ENCODE data around the gene CYP4F11.
"Not testable (repeated sequence)": the region's sequence is repeated elsewhere in the genome, so short reads cannot be mapped to it uniquely, and the experiment has no call there.

CYP4F11 gene

DNA sequence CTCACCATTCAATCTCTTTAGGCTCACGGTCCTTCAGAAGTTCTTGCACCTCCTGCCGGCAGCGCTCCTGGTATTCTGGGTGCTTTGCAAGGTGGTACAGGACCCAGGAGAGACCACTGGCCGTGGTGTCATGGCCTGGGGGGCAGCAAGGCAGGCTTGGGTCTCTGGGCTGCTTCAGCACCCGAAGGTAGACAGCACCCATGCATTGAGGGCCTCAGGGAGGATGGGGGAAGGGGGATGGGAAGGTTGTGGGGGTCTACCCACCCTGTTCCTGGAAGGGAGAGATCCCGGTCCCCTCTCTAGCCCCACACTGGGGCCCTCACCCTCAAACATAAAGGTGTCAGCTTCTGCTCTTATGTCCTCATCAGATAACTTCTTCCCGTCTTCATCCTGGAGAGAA is 48.4 kb downstream of the CYP4F11 start:
- Mint-ChIP-seq H3K27me3 (ENCODE audit: low read depth) (peaks cover 11% of the 10 kb centered on the region), H3K27ac (no peak overlapping the region), H3K9me3 (no peaks in the 10 kb centered on the region), H3K4me1 (ENCODE audit: low read depth) (no peaks in the 10 kb centered on the region), H3K36me3 (ENCODE audit: low read depth) (no peaks in the 10 kb centered on the region), H3K4me3 (no peak overlapping the region)
- no peak for DNase-seq (ENCODE audit: low spot score)

GRCh38 chr19:15885167-15885566 is 49.2 kb downstream of the CYP4F11 start:
- Mint-ChIP-seq H3K36me3 (ENCODE audit: low read depth) (no peaks in the 10 kb centered on the region), H3K4me3 (no peak overlapping the region), H3K27ac (no peak overlapping the region), H3K9me3 (no peaks in the 10 kb centered on the region), H3K27me3 (ENCODE audit: low read depth) (peaks cover 13% of the 10 kb centered on the region), H3K4me1 (ENCODE audit: low read depth) (no peaks in the 10 kb centered on the region)
- no peak for DNase-seq (ENCODE audit: low spot score)

DNA sequence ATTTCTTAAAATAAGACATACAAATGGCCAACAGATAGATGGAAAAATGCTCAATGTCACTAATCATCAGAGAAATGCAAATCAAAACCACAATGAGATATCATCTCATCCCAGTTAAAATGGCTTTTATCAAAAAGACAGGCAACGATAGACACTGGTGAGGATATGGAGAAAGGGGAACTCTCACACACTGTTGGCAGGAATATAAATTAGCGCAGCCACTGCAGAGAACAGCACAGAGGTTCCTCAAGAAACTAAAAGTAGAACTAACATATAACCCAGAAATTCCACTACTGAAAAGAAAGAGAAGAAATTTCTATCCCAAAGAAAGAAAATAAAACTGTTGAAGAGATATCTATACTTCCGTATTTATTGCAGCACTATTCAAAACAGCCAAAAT is 51.0 kb downstream of the CYP4F11 start:
- not testable (repeated sequence) for H3K36me3 Mint-ChIP-seq (ENCODE audit: low read depth); H3K4me3 Mint-ChIP-seq; DNase-seq (ENCODE audit: low spot score); H3K9me3 Mint-ChIP-seq; H3K27ac Mint-ChIP-seq; H3K4me1 Mint-ChIP-seq (ENCODE audit: low read depth)
- H3K27me3 Mint-ChIP-seq (ENCODE audit: low read depth), result peaks cover 18% of the 10 kb centered on the region

- H3K27me3 Mint-ChIP-seq (ENCODE audit: low read depth), result peaks cover 38% of the 10 kb centered on the region
- no peak for DNase-seq (ENCODE audit: low spot score)
Measured at GRCh38 chr19:15874821-15875474, 59.4 kb downstream of the CYP4F11 start.

DNA sequence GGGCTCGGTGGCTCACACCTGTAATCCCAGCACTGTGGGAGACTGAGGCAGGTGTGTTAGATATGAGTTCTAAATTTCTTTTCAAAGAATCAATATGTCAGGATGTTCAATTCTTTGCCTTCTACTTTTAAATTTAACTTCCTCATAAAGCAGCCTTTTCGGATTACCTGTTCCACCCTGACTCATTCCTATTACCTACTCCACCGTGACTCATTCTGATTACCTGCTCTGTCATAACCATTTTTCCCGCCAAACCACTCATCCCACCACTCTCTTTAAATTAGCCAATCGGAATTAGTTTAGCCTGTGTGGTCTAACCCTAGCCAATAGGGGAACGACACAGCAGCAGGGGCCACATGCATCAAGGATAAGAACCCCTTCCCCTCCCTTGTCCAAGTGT is 60.6 kb downstream of the CYP4F11 start:
- Mint-ChIP-seq H3K4me1 (ENCODE audit: low read depth) (peaks cover 23% of the 10 kb centered on the region), H3K27me3 (ENCODE audit: low read depth) (peaks cover 36% of the 10 kb centered on the region)
- H3K9me3 Mint-ChIP-seq; H3K4me3 Mint-ChIP-seq; H3K36me3 Mint-ChIP-seq (ENCODE audit: low read depth); H3K27ac Mint-ChIP-seq; DNase-seq (ENCODE audit: low spot score): not testable (repeated sequence)

More at GRCh38 chr19:15874821-15875474, 59.4 kb downstream of the CYP4F11 start:
- H3K9me3 Mint-ChIP-seq, result no peaks in the 10 kb centered on the region
- H3K36me3 Mint-ChIP-seq (ENCODE audit: low read depth), result no peaks in the 10 kb centered on the region
- H3K4me1 Mint-ChIP-seq (ENCODE audit: low read depth), result peaks cover 14% of the 10 kb centered on the region
- H3K27ac Mint-ChIP-seq, result no peak overlapping the region
- no peak overlapping the region for H3K4me3 Mint-ChIP-seq

- Mint-ChIP-seq H3K27me3 (ENCODE audit: low read depth) (peaks cover 34% of the 10 kb centered on the region), H3K4me1 (ENCODE audit: low read depth) (peaks cover 31% of the 10 kb centered on the region), H3K27ac (peak overlapping the region; percentile 42), H3K36me3 (ENCODE audit: low read depth) (no peaks in the 10 kb centered on the region), H3K9me3 (no peaks in the 10 kb centered on the region), H3K4me3 (peak overlapping the region; percentile 67)
- no peak for DNase-seq (ENCODE audit: low spot score)
Measured at GRCh38 chr19:15871570-15871969, 62.8 kb downstream of the CYP4F11 start.

GRCh38 chr19:15869873-15870272 is 64.5 kb downstream of the CYP4F11 start:
- Mint-ChIP-seq H3K4me3 (no peak overlapping the region), H3K36me3 (ENCODE audit: low read depth) (no peaks in the 10 kb centered on the region), H3K4me1 (ENCODE audit: low read depth) (peaks cover 39% of the 10 kb centered on the region), H3K27me3 (ENCODE audit: low read depth) (peaks cover 19% of the 10 kb centered on the region), H3K27ac (no peak overlapping the region), H3K9me3 (no peaks in the 10 kb centered on the region)
- DNase-seq (ENCODE audit: low spot score), result no peak

DNA sequence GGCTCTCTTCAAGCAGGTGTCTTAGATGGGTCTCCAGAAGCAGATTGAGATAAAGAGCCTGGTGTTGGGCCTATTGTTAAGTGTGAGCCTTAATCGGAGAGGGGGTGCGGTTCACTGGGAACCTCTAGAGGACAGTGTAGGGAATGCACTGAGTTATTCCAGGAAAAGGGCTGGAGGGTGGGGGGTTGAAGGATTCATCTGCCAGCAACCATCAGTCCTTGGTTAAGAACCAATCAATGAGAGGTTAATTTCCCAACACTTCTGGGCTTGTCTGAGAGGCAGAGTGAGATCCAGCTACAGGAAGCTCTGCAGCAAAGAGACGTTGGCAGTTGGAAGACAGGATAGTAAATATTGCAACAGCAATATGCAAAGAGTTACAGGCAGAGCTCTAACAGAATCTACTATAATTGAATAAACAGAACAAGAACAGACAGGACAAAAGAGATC is 65.2 kb downstream of the CYP4F11 start:
- H3K27ac Mint-ChIP-seq, result peak overlapping the region; percentile 3
- DNase-seq (ENCODE audit: low spot score), result no peak

DNA sequence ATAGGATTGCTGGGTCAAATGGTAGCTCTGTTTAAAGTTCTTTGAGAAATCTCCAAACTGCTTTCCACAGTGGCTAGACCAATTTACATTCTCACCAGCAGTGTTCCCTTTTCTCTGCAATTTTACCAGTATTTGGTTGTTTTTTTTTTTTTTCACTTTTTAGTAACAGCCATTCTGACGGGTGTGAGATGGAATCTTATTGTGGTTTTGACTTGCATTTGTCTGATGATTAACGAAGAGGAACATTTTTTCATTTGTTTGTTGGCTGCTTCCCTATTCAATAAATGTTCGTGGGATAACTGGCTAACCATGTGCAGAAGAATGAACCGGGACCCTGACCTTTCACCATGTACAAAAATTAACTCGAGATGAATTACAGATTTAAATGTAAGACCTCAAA is 67.7 kb downstream of the CYP4F11 start:
- Mint-ChIP-seq H3K27me3 (ENCODE audit: low read depth) (peaks cover 6% of the 10 kb centered on the region), H3K27ac (no peak overlapping the region), H3K4me1 (ENCODE audit: low read depth) (peaks cover 36% of the 10 kb centered on the region), H3K9me3 (no peaks in the 10 kb centered on the region), H3K4me3 (no peak overlapping the region), H3K36me3 (ENCODE audit: low read depth) (no peaks in the 10 kb centered on the region)
- DNase-seq (ENCODE audit: low spot score), result no peak

More for the DNA sequence above, 65.2 kb downstream of the CYP4F11 start:
- Mint-ChIP-seq H3K9me3 (no peaks in the 10 kb centered on the region), H3K4me1 (ENCODE audit: low read depth) (peaks cover 39% of the 10 kb centered on the region), H3K4me3 (no peak overlapping the region), H3K36me3 (ENCODE audit: low read depth) (no peaks in the 10 kb centered on the region), H3K27me3 (ENCODE audit: low read depth) (peaks cover 16% of the 10 kb centered on the region)

- Mint-ChIP-seq H3K27me3 (ENCODE audit: low read depth) (peaks cover 16% of the 10 kb centered on the region), H3K4me1 (ENCODE audit: low read depth) (peaks cover 33% of the 10 kb centered on the region), H3K9me3 (no peaks in the 10 kb centered on the region), H3K36me3 (ENCODE audit: low read depth) (no peaks in the 10 kb centered on the region), H3K4me3 (no peak overlapping the region), H3K27ac (no peak overlapping the region)
- DNase-seq (ENCODE audit: low spot score), result no peak
Measured at GRCh38 chr19:15864824-15865223, 69.5 kb downstream of the CYP4F11 start.

DNA sequence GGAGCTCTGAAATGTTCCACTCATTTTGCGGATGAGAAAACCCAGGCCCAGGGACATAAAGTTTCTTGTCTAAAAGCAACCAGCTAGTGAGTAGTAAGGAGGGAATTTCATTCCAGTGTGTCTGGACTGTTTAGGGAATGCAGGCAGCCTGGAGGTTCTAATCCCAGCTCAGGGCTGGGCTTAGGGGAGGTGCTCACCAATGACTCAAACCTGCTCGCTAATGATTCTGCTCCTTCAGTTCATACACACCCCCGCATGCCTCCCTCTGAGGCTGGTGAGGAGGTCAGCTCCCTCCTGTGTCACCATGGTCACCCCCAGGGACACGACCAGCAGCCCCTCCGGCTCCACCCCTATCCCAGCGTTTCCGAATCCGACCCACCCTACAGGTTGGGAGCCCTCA is 71.1 kb downstream of the CYP4F11 start:
- Mint-ChIP-seq H3K9me3 (no peaks in the 10 kb centered on the region), H3K27me3 (ENCODE audit: low read depth) (peaks cover 16% of the 10 kb centered on the region), H3K4me1 (ENCODE audit: low read depth) (peaks cover 23% of the 10 kb centered on the region), H3K36me3 (ENCODE audit: low read depth) (no peaks in the 10 kb centered on the region), H3K4me3 (no peak overlapping the region), H3K27ac (no peak overlapping the region)
- no peak for DNase-seq (ENCODE audit: low spot score)

GRCh38 chr19:15862444-15862843 is 71.9 kb downstream of the CYP4F11 start:
- no peak overlapping the region for H3K27ac Mint-ChIP-seq
- no peaks in the 10 kb centered on the region for H3K36me3 Mint-ChIP-seq (ENCODE audit: low read depth)

More at GRCh38 chr19:15862444-15862843, 71.9 kb downstream of the CYP4F11 start:
- H3K27me3 Mint-ChIP-seq (ENCODE audit: low read depth), result peaks cover 16% of the 10 kb centered on the region
- no peak for DNase-seq (ENCODE audit: low spot score)
- H3K4me1 Mint-ChIP-seq (ENCODE audit: low read depth), result peaks cover 21% of the 10 kb centered on the region
- H3K4me3 Mint-ChIP-seq, result no peak overlapping the region
- H3K9me3 Mint-ChIP-seq, result no peaks in the 10 kb centered on the region
